ENCODE results near the gene HBM.

HBM gene

GRCh38 chr16:117379-118365 lies 48.1 kb upstream of the HBM start (continued):
- TF ChIP-seq ZNF292 (tag by site-specific recombination; IDR thresholded peaks at IDR 0.05; ENCODE audit: borderline replicate concordance, low read depth) (no peak), ZNF148 (tag by site-specific recombination; IDR thresholded peaks at IDR 0.05; ENCODE audit: borderline replicate concordance) (no peak), ZNF792 (tag by site-specific recombination; IDR thresholded peaks at IDR 0.05) (no peak), BCL6B (tag by site-specific recombination; IDR thresholded peaks at IDR 0.05) (no peak), ZNF23 (tag by site-specific recombination; IDR thresholded peaks at IDR 0.05; ENCODE audit: borderline replicate concordance) (no peak), ZNF48 (tag by site-specific recombination; IDR thresholded peaks at IDR 0.05) (no peak), ZNF791 (tag by site-specific recombination; IDR thresholded peaks at IDR 0.05) (no peak), EGR2 (tag by site-specific recombination; IDR thresholded peaks at IDR 0.05; ENCODE audit: low read depth) (no peak), WT1 (tag by site-specific recombination; IDR thresholded peaks at IDR 0.05) (no peak), ZNF777 (tag by site-specific recombination; IDR thresholded peaks at IDR 0.05; ENCODE audit: borderline replicate concordance) (no peak), ZNF560 (tag by site-specific recombination; IDR thresholded peaks at IDR 0.05; ENCODE audit: borderline replicate concordance) (no peak), ZSCAN23 (tag by site-specific recombination; IDR thresholded peaks at IDR 0.05) (no peak), FEZF1 (tag by site-specific recombination; IDR thresholded peaks at IDR 0.05) (no peak), ZFP37 (tag by site-specific recombination; IDR thresholded peaks at IDR 0.05) (no peak), ZNF280C (tag by site-specific recombination; IDR thresholded peaks at IDR 0.05) (no peak), BCL11A (tag by site-specific recombination; IDR thresholded peaks at IDR 0.05; ENCODE audit: low read depth) (no peak), ZNF596 (tag by site-specific recombination; IDR thresholded peaks at IDR 0.05) (no peak), ZNF664 (tag by site-specific recombination; IDR thresholded peaks at IDR 0.05) (no peak), ZNF544 (tag by site-specific recombination; IDR thresholded peaks at IDR 0.05) (0 out of 2 replicates have a peak, but pooled peaks have one; percentile 29), TCF7L2 (IDR thresholded peaks at IDR 0.05; ENCODE audit: borderline replicate concordance, low read depth, low read length) (no peak), ZNF530 (tag by site-specific recombination; IDR thresholded peaks at IDR 0.05; ENCODE audit: low read depth) (no peak), ZBTB44 (tag by site-specific recombination; IDR thresholded peaks at IDR 0.05) (0 out of 2 replicates have a peak, but pooled peaks have one; percentile 11), ZNF146 (tag by site-specific recombination; IDR thresholded peaks at IDR 0.05) (no peak), ZNF404 (tag by site-specific recombination; IDR thresholded peaks at IDR 0.05) (no peak), ZNF518A (tag by site-specific recombination; conservative IDR thresholded peaks at IDR 0.05; ENCODE audit: low read depth) (no peak), SCRT1 (tag by site-specific recombination; IDR thresholded peaks at IDR 0.05; ENCODE audit: borderline replicate concordance) (no peak)

Measured in HEK293 (cell line).